Neuronal stem cell (in vitro differentiated cells): ENCODE results near the gene ETFA.

Source experiments
- DNase-seq: peaks from one replicate; pipeline ENCODE4 v3.0.0-alpha.2; 2013; ENCODE audit warnings: low spot score
- H2AFZ ChIP-seq: one replicate; pipeline ENCODE4 v1.6.1; 2013; ENCODE audit warnings: mild to moderate bottlenecking, low read length, inconsistent platforms
- H2AK5ac ChIP-seq: 2 replicates; pipeline ENCODE4 v1.6.1; 2013; ENCODE audit warnings: low read depth, mild to moderate bottlenecking, inconsistent platforms, low read length, moderate library complexity, mixed read lengths
- H2BK120ac ChIP-seq: 2 replicates; pipeline ENCODE4 v1.6.1; 2013; ENCODE audit warnings: low read depth, mild to moderate bottlenecking, inconsistent platforms, low read length, moderate library complexity, mixed read lengths
- H2BK12ac ChIP-seq: one replicate; pipeline ENCODE4 v1.6.1; 2013; ENCODE audit warnings: low read length, inconsistent platforms
- H2BK15ac ChIP-seq: 2 replicates; pipeline ENCODE4 v1.6.1; 2013; ENCODE audit warnings: mild to moderate bottlenecking, low read length, inconsistent platforms, mixed read lengths
- H2BK5ac ChIP-seq: one replicate; pipeline ENCODE4 v1.6.1; 2013; ENCODE audit warnings: inconsistent platforms, mild to moderate bottlenecking, low read length, moderate library complexity
- H3K14ac ChIP-seq: one replicate; pipeline ENCODE4 v1.6.1; 2013; ENCODE audit warnings: low read length, inconsistent platforms
- H3K18ac ChIP-seq: 2 replicates; pipeline ENCODE4 v1.6.1; 2013; ENCODE audit warnings: low read length, inconsistent platforms
- H3K23ac ChIP-seq: 2 replicates; pipeline ENCODE4 v1.6.1; 2013; ENCODE audit warnings: low read depth, mild to moderate bottlenecking, mixed read lengths, low read length, inconsistent platforms; ENCODE audit not compliant: poor library complexity
- H3K27ac ChIP-seq: replicated peaks from 3 replicates; pipeline ENCODE4 v1.5.1; 2013; ENCODE audit warnings: low read length, inconsistent platforms
- H3K27me3 ChIP-seq, 3 experiments: 2 replicates each; pipeline ENCODE4 v1.6.1; 2013; ENCODE audit warnings: low read length in 3 of 3, mild to moderate bottlenecking in 2 of 3, inconsistent platforms in 1 of 3, low read depth in 1 of 3, mixed read lengths in 1 of 3, moderate library complexity in 1 of 3; ENCODE audit not compliant: control insufficient read depth in 3 of 3, insufficient read depth in 3 of 3
- H3K36me3 ChIP-seq, 2 donors: replicated peaks in 1 of 2; 2 replicates each; pipeline ENCODE4 v1.6.1; 2013; ENCODE audit warnings: low read length in 2 of 2; ENCODE audit not compliant: control insufficient read depth in 2 of 2, insufficient read depth in 2 of 2
- H3K4ac ChIP-seq: 2 replicates; pipeline ENCODE4 v1.6.1; 2013; ENCODE audit warnings: inconsistent platforms, mild to moderate bottlenecking, low read length, moderate library complexity
- H3K4me1 ChIP-seq, 2 donors: 1 replicate in 1 of 2; 2 replicates in 1 of 2; pipeline ENCODE4 v1.6.1; 2013; ENCODE audit warnings: low read length in 2 of 2, low read depth in 1 of 2; ENCODE audit not compliant: control insufficient read depth in 2 of 2, insufficient read depth in 1 of 2
- H3K4me2 ChIP-seq: one replicate; pipeline ENCODE4 v1.6.1; 2013; ENCODE audit warnings: mild to moderate bottlenecking, low read length, inconsistent platforms; ENCODE audit not compliant: insufficient read depth, poor library complexity, severe bottlenecking
- H3K4me3 ChIP-seq, 2 donors: 2 replicates each; pipeline ENCODE4 v1.5.1; 2013; ENCODE audit warnings: low read length in 2 of 2, mild to moderate bottlenecking in 2 of 2, inconsistent platforms in 1 of 2, moderate library complexity in 1 of 2
- H3K79me1 ChIP-seq: one replicate; pipeline ENCODE4 v1.6.1; 2013; ENCODE audit warnings: low read depth, mild to moderate bottlenecking, inconsistent platforms, low read length, moderate library complexity
- H3K9ac ChIP-seq: one replicate; pipeline ENCODE4 v1.6.1; 2013; ENCODE audit warnings: mild to moderate bottlenecking, low read depth, low read length, inconsistent platforms; ENCODE audit not compliant: poor library complexity
- H3K9me3 ChIP-seq, 2 donors: replicated peaks in 1 of 2; 2 replicates each; pipeline versions ENCODE3 to v1.6.1; 2013; ENCODE audit warnings: low read length in 2 of 2, mild to moderate bottlenecking in 2 of 2, inconsistent platforms in 1 of 2, low read depth in 1 of 2, mixed read lengths in 1 of 2, moderate library complexity in 1 of 2; ENCODE audit not compliant: control insufficient read depth in 2 of 2, insufficient read depth in 1 of 2
- H4K8ac ChIP-seq: one replicate; pipeline ENCODE4 v1.6.1; 2013; ENCODE audit warnings: low read depth, mild to moderate bottlenecking, inconsistent platforms, low read length, moderate library complexity
- H4K91ac ChIP-seq: one replicate; pipeline ENCODE4 v1.6.1; 2013; ENCODE audit warnings: low read length, low read depth, mild to moderate bottlenecking, inconsistent platforms; ENCODE audit not compliant: poor library complexity
- WGBS, 2 donors: extraction: QIAGEN DNeasy Blood & Tissue Kit; methylation state at CpG; one replicate each; pipeline ENCODE4 v1.1.7; 2013; ENCODE audit warnings: missing lambda C conversion rate in 2 of 2, mixed read lengths in 1 of 2; ENCODE audit not compliant: insufficient read length in 2 of 2, insufficient replicate concordance in 1 of 2; ENCODE audit errors: extremely low coverage in 2 of 2; 5-methylcytosine and 5-hydroxymethylcytosine counted together

Gene ETFA

GRCh38 chr15:76208786-76209424 is 102.4 kb downstream of the ETFA start:
- H2AFZ ChIP-seq: no peak overlapping the region
- no peak for DNase-seq
- H2BK5ac ChIP-seq: peak overlapping the region; percentile 62
- H4K91ac ChIP-seq: no peak overlapping the region
- H2BK15ac ChIP-seq: no peak overlapping the region
- H3K4me1 ChIP-seq: peaks cover 0 to 15% of the 10 kb centered on the region in 2 donors
- no peaks in the 10 kb centered on the region for H3K27me3 ChIP-seq
- WGBS, 2 donors: no CpG with 5 or more reads among the region's 2 CpGs
- no peak overlapping the region for H3K4me2 ChIP-seq
- H3K36me3 ChIP-seq: peaks cover 0 to 15% of the 10 kb centered on the region in 2 donors
- no peak overlapping the region for H3K4ac ChIP-seq
- H2AK5ac ChIP-seq: no peak overlapping the region
- no peak overlapping the region for H2BK12ac ChIP-seq
- H3K23ac ChIP-seq: no peak overlapping the region
- H3K18ac ChIP-seq: no peak overlapping the region
- H3K9me3 ChIP-seq: no peaks in the 10 kb centered on the region
- no peak overlapping the region for H3K4me3 ChIP-seq
- no peak overlapping the region for H3K14ac ChIP-seq
- no peak overlapping the region for H3K27ac ChIP-seq
- no peak overlapping the region for H2BK120ac ChIP-seq
- H4K8ac ChIP-seq: no peak overlapping the region
- H3K9ac ChIP-seq: no peak overlapping the region
- H3K79me1 ChIP-seq: no peaks in the 10 kb centered on the region

GRCh38 chr15:76208084-76208785 is 103.0 kb downstream of the ETFA start:
- Histone ChIP-seq H2AFZ (no peak overlapping the region), H2BK15ac (no peak overlapping the region), H3K9ac (no peak overlapping the region), H3K9me3 (no peaks in the 10 kb centered on the region), H3K14ac (no peak overlapping the region), H4K8ac (no peak overlapping the region), H3K18ac (no peak overlapping the region), H3K4ac (no peak overlapping the region), H2BK12ac (no peak overlapping the region), H3K23ac (no peak overlapping the region), H3K4me1 (peaks cover 0 to 12% of the 10 kb centered on the region in 2 donors), H3K4me2 (no peak overlapping the region), H2BK120ac (no peak overlapping the region), H3K36me3 (peaks cover 0 to 12% of the 10 kb centered on the region in 2 donors), H3K27me3 (no peaks in the 10 kb centered on the region), H3K27ac (no peak overlapping the region), H4K91ac (no peak overlapping the region), H3K79me1 (no peaks in the 10 kb centered on the region), H2AK5ac (no peak overlapping the region), H3K4me3 (no peak overlapping the region), H2BK5ac (peak overlapping the region; percentile 62)
- WGBS, 2 donors: no CpG with 5 or more reads among the region's 8 CpGs
- no peak for DNase-seq

GRCh38 chr15:76206325-76206976 is 104.8 kb downstream of the ETFA start:
- Histone ChIP-seq H3K9me3 (no peaks in the 10 kb centered on the region), H2BK12ac (no peak overlapping the region), H3K4me3 (no peak overlapping the region), H3K18ac (no peak overlapping the region), H3K36me3 (peaks cover 0 to 7% of the 10 kb centered on the region in 2 donors), H2BK120ac (no peak overlapping the region), H3K14ac (no peak overlapping the region), H4K8ac (no peak overlapping the region), H2AK5ac (no peak overlapping the region), H3K9ac (no peak overlapping the region), H2AFZ (no peak overlapping the region), H3K27ac (no peak overlapping the region), H4K91ac (no peak overlapping the region), H2BK5ac (no peak overlapping the region), H3K27me3 (no peaks in the 10 kb centered on the region), H2BK15ac (no peak overlapping the region), H3K4me1 (peaks cover 0 to 1% of the 10 kb centered on the region in 2 donors), H3K4me2 (no peak overlapping the region), H3K79me1 (no peaks in the 10 kb centered on the region), H3K23ac (peak overlapping the region; percentile 68), H3K4ac (no peak overlapping the region)
- DNase-seq: no peak
- WGBS, 2 donors: no CpG with 5 or more reads among the region's 4 CpGs

GRCh38 chr15:76204916-76205460 is 106.3 kb downstream of the ETFA start:
- Histone ChIP-seq H3K18ac (peak overlapping the region; percentile 46), H3K4me2 (no peak overlapping the region), H3K27ac (no peak overlapping the region), H3K23ac (peak overlapping the region; percentile 52), H3K4me1 (peaks cover 0 to 8% of the 10 kb centered on the region in 2 donors), H3K14ac (peak overlapping the region; percentile 76), H2AK5ac (no peak overlapping the region), H2BK12ac (no peak overlapping the region), H2BK5ac (no peak overlapping the region), H4K91ac (no peak overlapping the region), H3K27me3 (no peaks in the 10 kb centered on the region), H4K8ac (no peak overlapping the region), H3K9me3 (no peaks in the 10 kb centered on the region), H3K4ac (no peak overlapping the region), H2BK120ac (no peak overlapping the region), H3K4me3 (no peak overlapping the region), H3K9ac (no peak overlapping the region), H3K36me3 (peaks cover 0 to 3% of the 10 kb centered on the region in 2 donors), H2AFZ (no peak overlapping the region), H2BK15ac (no peak overlapping the region), H3K79me1 (no peaks in the 10 kb centered on the region)
- DNase-seq: no peak
- WGBS, 2 donors: no CpG with 5 or more reads among the region's 11 CpGs
